Putamen (tissue), 1 donor: ENCODE data around the gene DOCK4.

ENCODE experiments used
- DNase-seq: peaks from one replicate; pipeline ENCODE4 v3.0.0-alpha.2; 2016; ENCODE audit warnings: low spot score

DOCK4 gene

DNA sequence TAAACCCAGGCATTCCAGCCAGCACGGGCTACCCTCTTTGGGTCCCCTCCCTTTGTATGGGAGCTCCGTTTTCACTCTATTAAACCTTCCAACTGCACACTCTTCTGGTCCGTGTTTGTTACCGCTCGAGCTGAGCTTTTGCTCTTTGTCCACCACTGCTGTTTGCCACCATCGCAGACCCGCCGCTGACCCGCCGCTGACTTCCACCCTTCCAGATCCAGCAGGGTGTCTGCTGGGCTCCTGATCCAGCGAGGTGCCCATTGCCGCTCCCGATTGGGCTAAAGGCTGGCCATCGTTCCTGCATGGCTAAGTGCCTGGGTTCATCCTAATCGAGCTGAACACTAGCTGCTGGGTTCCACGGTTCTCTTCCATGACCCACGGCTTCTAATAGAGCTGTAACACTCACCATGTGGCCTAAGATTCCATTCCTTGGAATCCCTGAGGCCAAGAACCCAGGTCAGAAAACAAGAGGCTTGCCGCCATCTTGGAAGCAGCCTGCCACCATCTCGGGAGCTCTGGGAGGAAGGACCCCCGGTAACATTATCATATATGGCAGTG, 14.8 kb upstream of the DOCK4 start:
- DNase-seq = no peak

DNA sequence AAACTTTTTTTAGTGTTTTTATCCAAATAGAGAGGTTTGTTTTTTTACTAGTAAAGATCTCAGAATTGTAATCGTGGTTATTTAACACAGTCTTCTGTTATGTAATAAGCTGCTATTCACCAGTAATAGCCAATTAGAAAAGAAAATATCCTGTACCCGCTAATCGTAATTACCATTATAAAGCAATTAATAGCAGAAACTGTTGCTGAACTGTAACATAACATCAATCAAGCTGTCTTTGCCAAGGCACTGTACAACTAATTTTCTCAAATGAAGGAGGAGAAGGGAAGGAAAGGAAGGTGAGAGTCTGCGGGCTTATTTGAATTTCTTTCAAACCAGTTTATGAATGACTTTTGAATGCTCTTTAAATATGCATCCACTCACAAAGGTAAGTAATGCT, 9.6 kb upstream of the DOCK4 start:
- no peak for DNase-seq

- no peak for DNase-seq
These were observed 8.7 kb upstream of the DOCK4 start for GRCh38 chr7:112214883-112215282.

DNA sequence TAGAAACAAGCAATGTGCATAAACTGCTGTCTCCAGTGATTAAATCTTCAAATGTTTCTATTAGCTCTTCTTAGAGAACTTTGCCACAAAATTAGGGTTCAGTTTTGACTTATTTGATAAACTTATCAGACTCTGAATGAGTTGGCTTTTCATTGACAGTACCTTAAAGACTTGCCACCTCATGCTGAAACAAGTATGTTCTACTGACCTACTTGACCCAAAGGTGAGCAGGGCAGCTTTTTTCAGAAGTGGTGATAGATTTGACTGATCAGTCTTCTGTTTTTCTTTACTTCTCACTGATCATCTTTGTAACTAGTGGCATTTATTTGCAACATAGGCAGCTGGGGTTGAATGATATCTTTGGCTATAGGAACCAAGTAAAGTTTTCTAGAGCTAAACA, 8.1 kb upstream of the DOCK4 start:
- no peak for DNase-seq

DNA sequence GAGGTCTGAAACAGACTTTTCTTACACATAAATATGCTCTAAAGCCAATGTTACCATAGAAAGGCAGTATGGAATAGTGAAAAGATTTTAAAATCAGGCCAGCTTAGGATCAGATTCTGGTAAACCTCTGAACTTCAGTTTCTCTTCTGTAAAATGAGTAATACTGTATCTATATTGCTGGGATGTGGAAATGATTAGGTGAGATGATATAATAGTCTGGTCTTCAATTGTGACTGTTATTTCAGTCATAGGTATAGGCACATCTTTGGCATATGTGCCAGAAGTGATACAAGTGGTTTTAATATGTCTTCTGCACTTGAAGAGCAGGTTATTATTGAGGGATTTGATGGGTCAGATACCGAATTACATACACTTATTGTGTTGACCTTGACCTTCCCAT, 7.5 kb upstream of the DOCK4 start:
- DNase-seq = no peak

DNA sequence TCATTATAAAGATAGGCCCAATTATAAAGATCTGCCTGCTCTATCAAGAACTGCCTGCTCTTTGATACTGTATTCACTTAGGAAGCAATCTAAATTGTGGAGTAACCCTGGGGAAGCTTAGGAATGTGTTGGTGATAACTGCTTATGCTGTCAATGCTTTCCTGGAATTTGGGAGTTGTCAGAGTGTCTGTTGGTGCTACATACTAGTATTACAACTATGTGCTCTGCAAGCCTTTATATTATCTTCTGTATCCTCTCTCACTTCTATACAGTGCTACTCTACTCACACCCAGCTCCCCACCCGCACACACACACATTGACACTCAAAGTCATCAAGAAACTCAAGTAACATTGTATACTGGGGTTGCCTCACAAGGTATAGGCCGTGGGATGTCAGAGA, 6.4 kb upstream of the DOCK4 start:
- no peak for DNase-seq

- no peak for DNase-seq
These were observed 5.2 kb upstream of the DOCK4 start for GRCh38 chr7:112211348-112211907.

DNA sequence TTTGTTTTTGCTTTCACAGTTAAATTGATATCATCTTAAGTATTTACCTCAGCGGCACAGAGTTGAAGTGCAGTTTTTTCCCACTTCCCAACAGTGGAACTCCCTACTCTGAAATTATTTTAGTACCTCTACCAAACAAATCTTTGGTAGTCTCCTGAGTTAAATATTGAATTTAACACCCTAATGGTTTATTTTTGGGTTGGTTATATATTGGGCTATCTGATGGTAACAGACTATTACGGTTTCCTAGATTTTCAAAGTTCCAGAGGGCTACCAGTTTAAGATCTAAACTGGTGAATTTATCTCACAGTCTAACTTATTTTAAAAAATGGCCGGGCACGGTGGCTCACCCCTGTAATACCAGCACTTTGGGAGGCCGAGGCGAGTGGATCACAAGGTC, 1.6 kb upstream of the DOCK4 start:
- no peak for DNase-seq

- no peak for DNase-seq
These were observed 893 bp upstream of the DOCK4 start for GRCh38 chr7:112206991-112207592.

GRCh38 chr7:112205343-112206237, 609 bp downstream of the DOCK4 start:
- peak; percentile 66 for DNase-seq

- DNase-seq = no peak
These were observed 1.5 kb downstream of the DOCK4 start for GRCh38 chr7:112204499-112205342.

- DNase-seq = no peak
These were observed 2.8 kb downstream of the DOCK4 start for GRCh38 chr7:112203365-112203739.

DNA sequence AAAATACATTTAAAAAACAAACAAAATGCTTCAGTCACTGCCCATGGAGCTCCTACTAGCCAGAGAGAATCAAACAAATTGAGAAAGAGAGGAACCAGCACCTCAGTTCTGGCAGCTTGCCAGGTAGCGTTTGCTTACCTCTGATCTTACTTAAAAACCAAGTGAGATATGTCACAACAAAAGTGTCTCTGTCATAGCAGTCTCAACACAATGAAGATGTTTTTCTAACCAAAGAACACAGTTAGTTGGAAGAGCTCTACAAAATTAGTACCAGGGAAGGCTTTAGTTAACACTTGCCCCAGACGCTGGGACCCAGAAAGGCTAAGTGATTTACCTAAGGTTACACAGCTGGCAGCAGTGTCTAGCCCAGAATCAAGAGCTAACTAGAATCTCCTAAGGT, 3.4 kb downstream of the DOCK4 start:
- DNase-seq = no peak

- no peak for DNase-seq
These were observed 4.4 kb downstream of the DOCK4 start for GRCh38 chr7:112201839-112202238.

DNA sequence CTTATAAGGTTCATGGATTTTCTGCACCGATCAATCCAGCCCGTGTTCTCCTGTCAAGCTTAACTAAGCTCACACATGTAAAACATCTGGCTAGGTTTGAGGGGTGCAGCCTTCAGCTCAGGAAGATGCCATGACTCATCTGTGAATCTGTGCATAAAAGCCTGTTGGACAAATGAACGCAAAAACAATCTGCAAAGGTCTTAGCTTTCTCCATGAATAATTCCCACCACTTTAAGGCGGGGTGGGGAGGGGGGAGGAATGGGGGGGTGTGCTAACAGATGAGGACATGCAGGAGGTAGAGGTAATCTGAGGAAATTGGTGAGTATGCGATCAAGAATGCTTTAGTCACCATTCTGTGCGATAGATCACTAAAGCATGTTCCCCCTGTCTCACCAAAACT, 4.8 kb downstream of the DOCK4 start:
- no peak for DNase-seq

- no peak for DNase-seq
These were observed 6.5 kb downstream of the DOCK4 start for GRCh38 chr7:112199672-112200071.

DNA sequence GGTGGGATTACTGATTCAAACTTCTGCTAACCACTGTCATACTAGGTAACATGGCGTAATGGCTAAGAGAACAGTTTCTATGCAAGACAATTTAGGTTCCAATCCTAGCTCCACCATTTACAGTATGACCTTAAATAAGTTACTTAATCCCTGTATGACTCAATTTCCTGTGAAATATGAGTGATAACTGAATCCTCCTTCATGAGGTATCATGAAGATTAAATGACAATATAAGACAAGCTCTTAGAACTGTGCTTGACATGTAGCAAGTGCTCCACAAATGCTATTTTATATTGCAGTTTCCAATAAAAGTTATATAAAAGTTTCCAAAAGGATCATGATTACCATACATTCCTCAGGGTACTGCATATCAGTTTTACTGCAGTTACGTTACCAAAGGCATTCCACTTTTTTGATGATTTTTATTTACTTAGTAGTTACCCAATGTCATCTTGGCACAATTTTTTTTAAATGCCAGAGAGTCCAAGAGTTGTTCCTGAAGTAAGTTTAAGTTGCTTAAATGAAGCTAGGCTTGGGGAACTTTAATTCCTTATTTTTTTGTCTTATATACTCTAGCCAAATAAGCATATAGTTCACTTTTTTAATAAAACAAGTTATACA, 7.1 kb downstream of the DOCK4 start:
- DNase-seq = no peak

- DNase-seq = no peak
These were observed 8.9 kb downstream of the DOCK4 start for GRCh38 chr7:112197322-112197721.

DNA sequence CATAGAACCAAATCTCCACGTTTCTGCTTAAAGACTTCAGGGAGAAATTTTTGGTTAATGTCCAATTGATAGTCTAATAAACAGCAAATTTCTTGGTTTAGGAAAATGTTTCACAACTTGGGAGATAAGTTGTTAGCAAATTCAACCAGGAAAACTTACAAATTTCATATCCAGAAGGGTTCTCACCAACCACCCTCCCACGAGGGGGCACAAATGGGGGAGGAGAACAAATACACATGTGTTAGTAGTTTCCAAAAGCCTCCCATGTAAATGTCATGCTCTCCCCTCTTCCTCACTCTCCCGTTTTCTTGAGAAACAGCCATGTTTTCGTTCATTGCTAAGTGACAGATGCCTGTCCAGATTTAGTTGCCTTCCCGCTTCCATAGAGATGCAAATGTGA, 10.5 kb downstream of the DOCK4 start:
- no peak for DNase-seq

GRCh38 chr7:112193915-112194502, 12.2 kb downstream of the DOCK4 start:
- no peak for DNase-seq
